Erythroblast (primary cell): ENCODE data around the gene WNT3A.

ENCODE experiments used
- DNase-seq, 2 experiments: peaks; one replicate each; lab custom pipeline; 2025; lab: John Stamatoyannopoulos, UW
- GATA1 ChIP-seq: IDR thresholded peaks from 2 replicates; pipeline ENCODE4 v1.6.1; 2011; ENCODE audit warnings: low read depth, mild to moderate bottlenecking, control low read depth, low read length, moderate library complexity
- POLR2A ChIP-seq: IDR thresholded peaks from 2 replicates; pipeline ENCODE4 v1.6.1; 2011; ENCODE audit warnings: mild to moderate bottlenecking, low read length

WNT3A gene

GRCh38 chr1:228105996-228106799, 99.4 kb downstream of the WNT3A start:
- DNase-seq = no peak
- TF ChIP-seq POLR2A = no peak
- TF ChIP-seq GATA1 = no peak

- DNase-seq = no peak
- TF ChIP-seq POLR2A (no peak), GATA1 (no peak)
Observed at GRCh38 chr1:228106800-228107054, 99.9 kb downstream of the WNT3A start.

- TF ChIP-seq POLR2A (no peak), GATA1 (no peak)
- no peak for DNase-seq
Observed at GRCh38 chr1:228107636-228108035, 100.8 kb downstream of the WNT3A start.

GRCh38 chr1:228108055-228108690, 101.4 kb downstream of the WNT3A start:
- DNase-seq = no peak
- TF ChIP-seq GATA1 (no peak), POLR2A (no peak)

- DNase-seq = no peak
- TF ChIP-seq GATA1 = no peak
- no peak for TF ChIP-seq POLR2A
Observed at GRCh38 chr1:228108742-228109072, 101.9 kb downstream of the WNT3A start.

- peak; percentile 98 to 99 for DNase-seq
- TF ChIP-seq POLR2A = peak; percentile 91
- TF ChIP-seq GATA1 = no peak
Observed at GRCh38 chr1:228109073-228109961, 102.5 kb downstream of the WNT3A start, which contains the start of gene MRPL55. TSS of gene MRPL55 (minus strand) at chr1:228109299. CDS start at chr1:228108260, 1,039 bp downstream.

GRCh38 chr1:228109962-228110488, 103.2 kb downstream of the WNT3A start:
- TF ChIP-seq POLR2A = no peak
- TF ChIP-seq GATA1 = no peak

GRCh38 chr1:228110556-228110955, 103.8 kb downstream of the WNT3A start:
- TF ChIP-seq POLR2A = no peak
- TF ChIP-seq GATA1 = no peak
- no peak for DNase-seq

More at GRCh38 chr1:228109962-228110488, 103.2 kb downstream of the WNT3A start:
- peak; percentile 53 to 64 for DNase-seq
